Right lobe of liver (tissue), 4 donors: ENCODE data around the gene VRK2.
"Not testable (repeated sequence)": the region's sequence is repeated elsewhere in the genome, so short reads cannot be mapped to it uniquely, and the experiment has no call there.

Experiments
- POLR2A ChIP-seq: fragments of 450-650 bp; IDR thresholded peaks from one replicate; pipeline ENCODE4 v1.6.1; 2017; ENCODE audit warnings: antibody characterized with exemption, mild to moderate bottlenecking
- TF ChIP-seq, protein P1 (sequence below), 4 donors: fragments of 200-600 bp in 3 of 4; fragments of 450-650 bp in 1 of 4; IDR thresholded peaks; one replicate each; pipeline versions ENCODE4 v1.5.1 to v1.8.0; 2016 to 2022; ENCODE audit warnings: antibody characterized with exemption in 4 of 4, mild to moderate bottlenecking in 2 of 4
- donor health status: DM: no; HTN: no; CAD: no.
- donor health status: DM: no; HTN: no; CAD: no.
- donor health status: DM: no; HTN: yes; CAD: no.

DNA sequence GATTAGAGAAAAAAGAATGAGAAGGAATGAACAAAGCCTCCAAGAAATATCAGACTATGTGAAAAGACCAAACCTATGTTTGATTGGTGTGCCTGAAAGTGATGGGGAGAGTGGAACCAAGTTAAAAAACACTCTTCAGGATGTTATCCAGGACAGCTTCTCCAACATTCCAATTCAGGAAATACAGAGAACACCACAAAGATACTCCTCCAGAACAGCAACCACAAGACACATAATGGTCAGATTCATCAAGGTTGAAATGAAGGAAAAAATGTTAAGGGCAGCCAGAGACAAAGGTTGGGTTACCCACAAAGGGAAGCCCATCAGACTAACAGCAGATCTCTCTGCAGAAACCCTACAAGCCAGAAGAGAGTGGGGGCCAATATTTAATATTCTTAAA is 123.2 kb downstream of the VRK2 start:
- TF ChIP-seq, protein P1, sequence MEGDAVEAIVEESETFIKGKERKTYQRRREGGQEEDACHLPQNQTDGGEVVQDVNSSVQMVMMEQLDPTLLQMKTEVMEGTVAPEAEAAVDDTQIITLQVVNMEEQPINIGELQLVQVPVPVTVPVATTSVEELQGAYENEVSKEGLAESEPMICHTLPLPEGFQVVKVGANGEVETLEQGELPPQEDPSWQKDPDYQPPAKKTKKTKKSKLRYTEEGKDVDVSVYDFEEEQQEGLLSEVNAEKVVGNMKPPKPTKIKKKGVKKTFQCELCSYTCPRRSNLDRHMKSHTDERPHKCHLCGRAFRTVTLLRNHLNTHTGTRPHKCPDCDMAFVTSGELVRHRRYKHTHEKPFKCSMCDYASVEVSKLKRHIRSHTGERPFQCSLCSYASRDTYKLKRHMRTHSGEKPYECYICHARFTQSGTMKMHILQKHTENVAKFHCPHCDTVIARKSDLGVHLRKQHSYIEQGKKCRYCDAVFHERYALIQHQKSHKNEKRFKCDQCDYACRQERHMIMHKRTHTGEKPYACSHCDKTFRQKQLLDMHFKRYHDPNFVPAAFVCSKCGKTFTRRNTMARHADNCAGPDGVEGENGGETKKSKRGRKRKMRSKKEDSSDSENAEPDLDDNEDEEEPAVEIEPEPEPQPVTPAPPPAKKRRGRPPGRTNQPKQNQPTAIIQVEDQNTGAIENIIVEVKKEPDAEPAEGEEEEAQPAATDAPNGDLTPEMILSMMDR (IDR thresholded peaks at IDR 0.05), result not testable (repeated sequence)
- TF ChIP-seq POLR2A, result not testable (repeated sequence)
